GM19099 (cell line): ENCODE measurements around the gene ASPSCR1.

Experiments
- POLR2A ChIP-seq: IDR thresholded peaks from 3 replicates; pipeline ENCODE4 v1.6.1; 2011; ENCODE audit warnings: low read depth; ENCODE audit not compliant: insufficient read length; ENCODE audit errors: extremely low read depth

ASPSCR1 gene

GRCh38 chr17:82035488-82035887 lies 58.1 kb downstream of the ASPSCR1 start:
- TF ChIP-seq POLR2A, result no peak

- TF ChIP-seq POLR2A, result no peak
Measured at GRCh38 chr17:82035956-82036633, 58.7 kb downstream of the ASPSCR1 start.

- no peak for TF ChIP-seq POLR2A
Measured at GRCh38 chr17:82036634-82037091, 59.2 kb downstream of the ASPSCR1 start.

DNA sequence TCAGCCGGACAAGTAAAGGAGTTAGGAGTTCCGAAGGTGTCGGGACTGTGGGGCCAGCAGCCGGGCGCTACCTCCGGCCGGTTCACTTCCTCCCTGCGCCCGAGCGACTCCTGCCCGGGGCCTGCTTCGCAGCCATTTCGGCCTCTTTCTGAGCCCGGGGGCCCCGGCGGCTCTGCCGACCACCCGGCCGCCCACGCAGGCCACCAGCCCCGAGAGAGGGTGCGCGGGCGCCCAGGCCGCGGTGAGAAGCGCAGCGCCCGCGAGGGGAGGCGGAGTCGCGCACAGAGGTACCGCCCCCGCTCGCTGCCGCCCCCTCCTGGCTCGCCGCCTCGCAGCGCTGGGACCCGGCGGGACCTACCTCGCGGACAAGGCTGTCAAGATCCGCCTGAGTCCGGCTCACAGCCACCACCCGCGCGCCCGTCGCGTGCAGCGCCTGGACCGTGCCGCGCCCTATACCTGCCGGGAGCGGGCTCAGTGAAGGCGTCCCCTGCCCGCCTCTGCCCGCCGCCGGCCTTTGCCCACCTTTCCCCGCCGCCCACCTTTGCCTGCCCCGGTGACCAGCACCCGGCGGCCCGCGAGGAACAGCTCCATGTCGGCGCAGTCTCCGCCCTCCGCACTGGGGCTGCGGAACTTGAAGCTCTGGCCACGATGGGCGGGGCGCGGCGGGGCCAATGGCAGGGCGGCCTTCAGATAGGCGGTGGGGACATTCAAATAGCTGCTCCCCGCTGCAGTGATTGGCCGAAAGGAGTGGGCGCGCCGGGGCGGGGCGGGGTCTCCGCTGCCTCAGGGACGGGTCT lies 59.9 kb downstream of the ASPSCR1 start, which contains the start of gene DCXR:
Gene DCXR, minus strand, starts transcription at position 606 of the 797 bp plus-strand sequence. Its CDS starts 15 bp downstream, at position 591.
- TF ChIP-seq POLR2A, result peak; percentile 98

GRCh38 chr17:82037889-82038195 lies 60.4 kb downstream of the ASPSCR1 start:
- TF ChIP-seq POLR2A, result no peak

- TF ChIP-seq POLR2A, result no peak
Measured at GRCh38 chr17:82039695-82040299, 62.4 kb downstream of the ASPSCR1 start.

GRCh38 chr17:82041144-82041814 lies 63.9 kb downstream of the ASPSCR1 start:
- TF ChIP-seq POLR2A, result no peak

GRCh38 chr17:82042649-82043048 lies 65.2 kb downstream of the ASPSCR1 start:
- TF ChIP-seq POLR2A, result no peak

GRCh38 chr17:82043507-82043906 lies 66.1 kb downstream of the ASPSCR1 start:
- no peak for TF ChIP-seq POLR2A

GRCh38 chr17:82045936-82046484 lies 68.6 kb downstream of the ASPSCR1 start:
- TF ChIP-seq POLR2A, result no peak

DNA sequence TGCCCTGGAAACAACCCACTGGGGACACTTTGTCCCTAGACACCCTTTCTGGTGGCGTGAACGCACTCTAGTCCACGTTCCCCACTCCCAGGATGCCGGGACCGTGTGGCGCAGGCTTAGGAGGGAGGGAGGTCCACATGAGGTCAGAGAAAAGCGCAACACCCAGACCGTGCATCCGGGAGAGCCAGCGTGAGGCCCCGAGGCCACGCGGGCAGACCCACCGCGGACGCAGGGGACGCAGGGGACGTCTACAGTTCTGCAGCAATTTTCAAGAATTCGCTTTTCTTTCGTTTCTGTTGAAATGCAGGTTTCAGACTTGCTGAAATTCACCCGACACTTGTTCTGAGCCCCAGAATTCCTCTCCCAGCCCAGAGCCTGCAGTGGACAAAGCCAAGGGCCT lies 69.5 kb downstream of the ASPSCR1 start:
- no peak for TF ChIP-seq POLR2A

- no peak for TF ChIP-seq POLR2A
Measured at GRCh38 chr17:82047379-82047778, 70.0 kb downstream of the ASPSCR1 start.

- TF ChIP-seq POLR2A, result no peak
Measured at GRCh38 chr17:82047914-82048570, 70.6 kb downstream of the ASPSCR1 start.

GRCh38 chr17:82048571-82048971 lies 71.1 kb downstream of the ASPSCR1 start:
- no peak for TF ChIP-seq POLR2A
